GM18505 (cell line): ENCODE results near the gene MAPRE2.
"Not testable (repeated sequence)": the region's sequence is repeated elsewhere in the genome, so short reads cannot be mapped to it uniquely, and the experiment has no call there.

ENCODE experiments used
- ATAC-seq: cut with Tn5 transposase; IDR thresholded peaks from one replicate; pipeline ENCODE4 v1.9.1; 2021; ENCODE audit not compliant: unreplicated experiment
- POLR2A ChIP-seq: IDR thresholded peaks from 4 replicates; pipeline ENCODE4 v1.6.1; 2011; ENCODE audit warnings: borderline replicate concordance; ENCODE audit not compliant: insufficient read depth, insufficient read length; ENCODE audit errors: extremely low read depth

Gene MAPRE2

DNA sequence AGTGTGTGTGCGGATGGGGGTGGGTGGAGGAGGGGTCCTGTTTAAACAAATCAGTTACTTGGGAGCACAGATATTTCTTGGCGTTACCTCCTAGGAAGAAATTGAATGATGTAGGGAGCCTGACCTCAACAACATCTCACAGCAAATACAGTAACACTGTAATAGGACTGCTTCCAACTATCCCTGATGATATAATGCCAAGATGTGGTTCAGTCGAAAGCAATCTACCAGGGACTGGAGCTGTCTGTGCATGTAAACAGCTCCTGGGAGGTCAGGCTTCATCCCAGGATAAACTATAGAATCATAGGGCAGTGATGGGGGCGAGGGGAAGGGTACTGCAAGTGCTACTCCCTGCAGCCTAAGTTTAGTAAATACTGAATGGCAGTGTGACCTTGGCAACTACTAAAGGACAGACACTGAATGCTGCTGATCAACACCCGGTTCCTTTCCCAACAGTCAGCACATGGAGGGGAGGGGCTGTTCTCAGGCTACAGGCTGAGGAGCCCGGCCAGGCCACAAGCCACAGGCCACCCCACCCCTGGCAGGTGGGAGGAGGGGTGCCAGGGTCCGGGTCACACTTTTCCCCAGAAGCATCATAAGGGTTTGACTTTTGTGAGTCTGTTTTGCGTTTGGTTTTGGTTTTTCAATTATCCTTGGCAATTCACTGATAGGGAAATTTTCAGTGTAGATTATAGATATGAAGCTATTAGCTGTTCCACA lies 114.3 kb downstream of the MAPRE2 start:
- ATAC-seq, result no peak
- TF ChIP-seq POLR2A, result no peak

DNA sequence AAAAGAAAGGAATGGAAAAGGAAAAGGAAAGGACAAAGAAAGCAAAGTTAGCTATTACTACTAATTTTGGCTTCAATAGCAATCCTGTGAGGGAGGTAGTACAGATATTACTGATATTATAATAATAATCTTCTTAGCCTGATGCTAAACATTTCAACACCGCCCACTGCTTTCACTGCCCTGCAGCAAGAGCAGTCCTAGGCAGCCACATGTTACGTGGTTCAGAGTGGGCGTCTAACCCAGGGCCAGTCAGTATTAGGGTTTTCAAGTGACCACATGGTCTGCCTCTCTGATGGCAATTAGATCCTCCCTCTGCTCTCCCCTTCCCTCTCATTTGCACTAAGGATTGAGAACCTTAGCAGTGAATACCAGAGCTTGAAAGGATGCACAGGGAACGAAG lies 116.0 kb downstream of the MAPRE2 start:
- TF ChIP-seq POLR2A, result no peak
- no peak for ATAC-seq

DNA sequence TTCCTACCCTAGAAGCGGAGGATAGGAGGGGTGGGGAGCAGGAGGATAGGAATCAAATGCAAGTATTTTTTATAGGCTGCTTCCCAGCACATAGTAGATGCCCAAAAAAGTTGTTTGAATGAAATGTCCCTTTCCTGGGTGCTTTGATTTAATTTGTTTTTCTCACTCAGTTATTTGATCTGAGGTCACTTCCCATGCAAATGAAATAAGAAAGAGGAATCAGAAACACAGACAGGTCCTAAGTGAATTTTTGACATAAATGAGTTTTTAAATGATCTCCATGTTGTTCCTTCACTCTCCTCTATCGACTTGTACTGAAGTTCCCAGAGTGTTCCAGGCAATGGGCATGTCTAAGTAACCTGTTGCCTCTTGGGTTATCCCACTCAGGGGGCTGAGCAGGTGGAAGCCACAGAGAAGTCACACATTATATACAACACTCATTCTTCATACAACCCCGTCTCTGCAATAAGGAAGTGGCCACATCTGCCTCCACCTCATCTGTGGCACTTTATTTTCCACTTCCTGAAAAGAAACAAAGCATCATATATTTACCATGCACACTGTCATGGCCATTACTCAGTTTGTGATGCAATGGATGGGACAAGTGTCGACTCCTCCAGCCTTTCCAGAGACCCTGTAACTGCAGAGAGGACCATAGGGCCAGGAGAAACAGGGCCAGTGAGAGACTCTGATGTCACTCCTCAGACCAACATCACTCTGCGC lies 117.7 kb downstream of the MAPRE2 start:
- ATAC-seq, result peak; percentile 77
- TF ChIP-seq POLR2A, result no peak

DNA sequence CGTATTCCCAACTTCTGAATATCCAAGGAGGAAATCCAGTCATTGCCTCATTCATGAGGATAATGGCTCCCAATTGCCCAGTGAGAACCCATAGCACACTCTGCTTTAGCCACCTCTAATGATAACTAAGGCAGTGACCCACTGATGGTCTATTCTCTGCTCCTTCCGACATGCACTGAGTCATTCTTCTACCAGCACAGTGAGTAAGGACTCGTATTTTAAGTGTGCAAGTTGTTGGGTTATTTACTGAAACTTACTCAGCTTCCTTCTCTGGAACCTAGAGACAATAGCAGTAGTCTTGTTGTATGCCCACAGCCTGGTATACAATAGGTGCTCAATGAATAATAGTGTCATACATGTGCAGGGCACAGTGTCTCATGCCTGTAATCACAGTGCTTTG lies 118.6 kb downstream of the MAPRE2 start:
- TF ChIP-seq POLR2A, result no peak
- ATAC-seq, result peak; percentile 48

DNA sequence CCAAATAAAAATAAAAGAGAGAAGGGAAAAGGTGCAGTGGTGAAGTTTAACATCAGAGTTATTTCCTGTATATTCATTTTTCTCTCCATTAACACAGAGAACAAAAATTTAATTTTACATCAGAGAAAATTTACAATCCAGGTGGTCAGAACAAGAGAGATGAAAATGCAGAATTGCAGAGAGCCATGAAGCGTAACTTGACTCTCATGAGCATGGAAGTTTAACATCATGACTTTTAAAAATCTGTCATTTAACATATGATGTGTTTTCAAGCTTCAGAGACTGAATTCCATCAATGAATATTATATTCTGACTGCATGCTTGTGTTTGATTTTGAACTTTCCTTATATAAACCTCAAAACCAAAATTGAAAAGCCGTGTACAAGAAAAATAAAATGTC lies 120.3 kb downstream of the MAPRE2 start:
- no peak for TF ChIP-seq POLR2A
- no peak for ATAC-seq

DNA sequence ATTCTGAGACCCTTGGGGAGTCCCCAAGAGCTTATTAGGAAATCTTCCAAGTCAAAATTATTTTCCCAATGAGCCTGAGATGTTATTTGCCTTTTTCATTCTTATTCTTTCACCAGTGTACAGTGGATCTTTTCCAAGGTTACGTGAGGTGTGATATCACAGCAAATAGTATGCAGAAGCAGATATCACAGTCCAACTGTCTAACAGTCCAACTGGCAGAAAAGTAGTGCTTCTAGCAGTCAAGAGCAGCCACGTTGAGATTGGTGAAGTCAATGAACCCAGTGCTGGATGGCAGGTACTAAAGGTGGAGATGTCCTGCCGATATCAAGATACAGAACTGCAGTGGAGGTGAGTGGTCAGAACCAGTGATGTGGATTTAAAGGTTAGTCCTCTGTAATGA lies 120.7 kb downstream of the MAPRE2 start:
- no peak for ATAC-seq
- no peak for TF ChIP-seq POLR2A

DNA sequence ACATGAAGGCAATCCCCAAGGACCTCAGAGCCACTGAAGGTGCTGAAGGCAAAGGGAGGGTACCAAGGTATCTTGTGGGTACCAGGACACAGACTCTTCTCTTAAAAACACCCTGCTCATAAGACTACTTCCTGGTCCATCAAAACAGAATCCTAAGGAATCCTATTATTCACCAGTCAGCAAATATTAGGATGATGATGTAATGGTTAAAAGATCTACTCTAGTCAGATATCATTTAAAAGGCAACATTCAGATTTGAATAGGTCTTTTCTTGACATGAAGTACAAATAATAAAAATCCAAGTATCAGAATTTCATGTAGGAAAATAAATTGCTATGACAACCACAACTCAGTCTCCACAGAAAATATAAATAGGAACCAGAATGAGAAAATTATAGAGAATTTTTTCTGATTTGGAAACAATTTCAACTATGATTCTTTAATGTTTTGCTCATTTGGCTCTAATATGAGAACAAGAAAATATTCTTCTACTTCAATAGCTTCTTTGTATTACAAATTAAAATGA lies 121.9 kb downstream of the MAPRE2 start:
- ATAC-seq, result no peak
- no peak for TF ChIP-seq POLR2A

DNA sequence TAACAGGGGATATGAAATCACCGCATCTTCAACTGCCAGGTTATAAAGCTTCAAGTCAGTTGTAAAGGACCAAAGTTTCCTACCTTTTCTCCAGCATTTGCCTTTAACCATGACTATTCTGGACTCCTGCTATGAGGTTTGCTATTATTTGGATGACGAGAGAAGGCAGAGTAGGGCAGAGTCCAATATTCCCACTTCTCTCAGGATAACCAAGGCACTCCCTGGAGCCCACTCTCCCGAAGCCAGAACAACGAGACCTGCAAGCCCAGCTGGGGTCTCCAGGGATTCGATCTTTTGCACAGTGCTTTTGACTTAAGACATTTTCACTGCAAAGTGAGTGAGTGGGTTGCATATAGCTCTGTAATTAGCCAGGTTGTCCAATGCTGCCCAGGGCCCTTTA lies 122.5 kb downstream of the MAPRE2 start:
- no peak for ATAC-seq
- TF ChIP-seq POLR2A, result no peak

DNA sequence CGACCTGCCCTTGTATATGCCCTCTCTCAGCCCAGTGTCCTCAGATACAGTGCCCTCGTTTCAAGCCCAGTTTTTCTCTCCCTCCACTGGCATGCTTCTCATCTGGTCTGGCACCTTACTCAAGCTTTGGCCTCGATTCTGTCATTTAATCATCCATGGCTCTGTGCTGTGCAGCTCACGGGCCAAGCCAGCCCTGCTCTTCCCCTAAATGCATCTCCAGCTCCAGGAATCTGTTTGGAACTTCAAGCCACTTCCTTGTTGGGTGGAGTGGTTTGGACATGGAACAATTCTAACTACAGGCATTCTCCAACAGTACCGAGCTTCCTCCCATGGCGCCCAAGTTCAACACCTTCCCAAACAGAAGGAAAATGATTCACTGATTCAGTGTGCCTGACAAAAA lies 122.9 kb downstream of the MAPRE2 start:
- no peak for ATAC-seq
- TF ChIP-seq POLR2A, result no peak

DNA sequence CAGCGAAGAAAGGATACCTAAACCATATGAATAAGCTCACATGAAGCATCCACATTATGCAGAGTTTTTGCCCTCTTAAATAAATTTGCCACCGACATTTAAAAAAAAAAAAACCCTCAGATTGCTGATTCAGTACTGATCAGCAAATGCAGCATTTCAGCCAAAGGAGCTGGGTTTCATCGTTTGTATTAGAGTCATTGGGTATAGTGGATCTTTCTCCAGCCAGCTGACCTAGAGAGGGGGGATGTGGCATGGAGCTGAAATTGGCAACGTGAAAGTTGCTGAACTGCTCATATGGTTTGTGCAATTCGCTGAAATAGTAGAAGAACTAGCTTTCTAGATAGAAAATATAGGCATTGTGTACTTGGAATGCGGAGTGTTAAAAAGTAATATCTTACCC lies 126.1 kb downstream of the MAPRE2 start:
- no peak for TF ChIP-seq POLR2A

DNA sequence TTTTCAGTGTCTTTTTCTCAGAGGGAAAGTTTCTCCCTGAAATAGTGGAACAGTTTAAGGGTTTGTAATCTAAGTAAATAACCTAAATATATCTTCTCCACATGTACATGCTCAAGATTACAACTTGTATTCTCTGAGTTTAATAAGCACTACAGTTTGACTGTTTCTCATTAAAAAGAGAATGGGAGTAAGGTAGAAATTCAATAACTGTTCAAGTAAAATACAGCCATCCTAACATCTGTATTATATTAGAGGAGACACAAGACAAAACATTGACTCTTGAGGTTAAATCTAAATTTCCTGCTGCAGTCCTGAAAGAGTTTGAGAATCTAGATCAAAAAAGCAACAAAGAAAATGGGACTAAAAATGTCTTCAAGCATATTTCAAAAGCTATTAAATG lies 126.6 kb downstream of the MAPRE2 start:
- TF ChIP-seq POLR2A, result no peak
- no peak for ATAC-seq

More for the DNA sequence above, 126.1 kb downstream of the MAPRE2 start:
- ATAC-seq, result no peak

DNA sequence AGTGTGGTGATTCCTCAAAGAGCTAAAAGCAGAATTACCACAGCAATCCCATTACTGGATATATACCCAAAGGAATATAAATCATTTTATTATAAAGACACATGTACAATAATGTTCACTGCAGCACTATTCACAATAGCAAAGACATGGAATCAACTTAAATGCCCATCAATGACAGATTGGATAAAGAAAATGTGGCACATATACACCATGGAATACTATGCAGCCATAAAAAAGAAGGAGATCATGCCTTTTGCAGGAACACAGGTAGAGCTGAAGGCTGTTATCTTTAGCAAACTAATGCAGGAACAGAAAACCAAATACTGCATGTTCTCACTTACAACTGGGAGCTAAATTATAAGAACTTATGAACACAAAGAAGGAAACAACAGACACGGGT lies 129.1 kb downstream of the MAPRE2 start:
- not testable (repeated sequence) for ATAC-seq

DNA sequence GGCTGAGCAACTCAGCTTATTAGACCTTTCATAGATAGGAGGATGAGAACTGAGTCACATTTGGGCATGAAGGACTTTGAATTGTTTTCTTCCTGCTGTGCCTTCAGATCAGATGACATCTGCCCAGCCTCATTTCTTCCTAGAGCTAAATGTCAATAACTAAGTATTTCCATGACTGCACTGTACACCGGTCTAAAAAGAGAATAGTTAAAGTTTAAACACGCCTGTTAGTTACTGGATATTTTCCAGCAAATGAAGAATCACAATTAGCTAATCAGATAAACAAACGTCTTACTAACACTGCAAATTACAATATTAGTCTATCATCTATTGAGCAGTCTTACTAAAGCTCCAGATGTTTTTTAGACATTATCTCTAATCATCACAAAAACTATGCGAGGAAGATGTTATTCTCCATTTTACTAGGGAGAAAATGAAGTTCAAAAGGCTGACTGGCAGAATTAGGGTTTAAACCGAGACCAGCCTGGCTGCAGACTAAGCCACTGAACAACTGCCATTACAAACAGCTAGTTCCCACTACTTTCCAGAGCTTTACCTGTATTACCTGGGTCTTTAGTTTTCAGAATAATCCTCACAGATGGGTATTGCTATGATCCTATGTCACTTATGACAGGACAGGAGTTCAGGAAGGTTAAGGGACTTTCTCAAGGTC lies 130.2 kb downstream of the MAPRE2 start:
- no peak for TF ChIP-seq POLR2A
- no peak for ATAC-seq

DNA sequence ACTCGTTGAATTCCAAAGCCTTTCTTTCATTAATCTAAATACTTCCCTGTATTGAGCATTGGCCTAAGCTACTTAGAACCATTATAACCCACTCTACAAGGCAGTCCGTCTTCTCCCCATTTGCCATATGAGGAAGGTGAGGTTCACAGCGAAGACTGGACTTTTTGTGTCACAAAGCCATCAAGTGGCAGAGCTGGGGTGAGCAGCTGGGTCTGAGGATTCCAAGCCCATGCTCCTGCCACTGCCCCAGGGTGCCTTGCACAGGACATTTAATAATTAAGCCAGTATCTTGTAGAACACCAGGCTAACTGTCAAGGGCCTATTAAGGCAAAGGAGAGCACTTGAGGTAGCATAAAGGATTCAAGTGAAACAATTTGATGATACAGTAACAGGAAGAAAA lies 130.8 kb downstream of the MAPRE2 start:
- TF ChIP-seq POLR2A, result no peak
- ATAC-seq, result no peak
